Sciatic nerve (tissue), 2 donors: ENCODE results near the gene RGS6. TPM values are rescaled to one million over a fixed set of nuclear protein-coding genes. Genes with fewer than 3 reads are reported as not detected.

Source experiments
- ATAC-seq: fragments of 200-7000 bp; cut with Tn5 transposase; one replicate; pipeline ENCODE4 v1.9.1; 2020; ENCODE audit warnings: mild to moderate bottlenecking, moderate library complexity
- DNase-seq: peaks from one replicate; pipeline ENCODE4 v3.0.0-alpha.2; 2020; ENCODE audit warnings: low spot score
- intact Hi-C: fragments of 100-400 bp; cut with DNase I; formaldehyde crosslinking; loops from one replicate; pipeline ENCODE4 v1.14.2; 2022
- total RNA-seq: library from RNA; stranded (reverse); fragmentation: NEBNext Ultra II Directional; extraction: Animal tissue kit (Norgen Biotek cat#: 25700); gene quantifications from one replicate; pipeline ENCODE4 v1.2.1, GENCODE V29; 2021
- donor health status: DM: no; HTN: no; CAD: no.
- donor health status: DM: no; HTN: no; CAD: no.

RGS6 gene
- total RNA-seq, 1 donor from 2014 or later, result 20.6 TPM

DNA sequence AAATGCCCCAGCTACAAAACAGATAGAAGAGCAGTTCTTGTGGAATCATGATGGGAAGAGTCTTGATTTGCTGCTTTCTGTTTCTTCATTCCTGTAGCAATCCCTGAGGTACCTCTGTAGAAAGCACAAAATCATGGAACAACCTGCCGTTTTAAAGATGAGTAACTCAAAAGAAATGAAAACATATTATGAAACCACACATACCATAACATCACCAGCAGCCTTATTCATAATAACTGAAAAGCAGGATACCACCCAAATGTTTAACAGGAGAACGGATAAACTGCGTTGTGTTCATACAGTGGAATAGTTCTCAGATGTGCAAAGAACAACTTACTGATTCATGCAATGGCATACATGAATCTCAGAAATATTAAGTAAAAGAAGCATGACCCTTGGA lies 188.1 kb downstream of the RGS6 start:
- intact Hi-C loops, result no loop called here
- ATAC-seq (no peak), DNase-seq (no peak)

DNA sequence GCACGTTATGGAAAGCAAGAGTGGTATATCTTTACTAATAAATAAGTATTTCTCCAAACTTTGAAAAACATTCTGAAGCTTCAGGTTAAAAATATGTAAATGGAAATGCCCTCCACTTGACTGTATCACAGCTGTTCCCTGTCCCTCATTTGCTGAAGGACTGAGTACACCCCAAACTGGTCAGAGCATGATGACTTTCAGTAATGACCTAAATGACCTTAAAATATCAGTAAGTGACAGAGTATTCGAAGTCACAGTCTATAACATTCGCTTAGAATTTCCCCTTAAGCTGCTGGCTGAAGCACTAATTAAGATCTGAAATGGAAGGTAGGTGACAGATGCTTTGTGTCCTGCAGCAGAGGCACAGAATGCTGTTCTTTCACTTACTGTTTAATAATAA lies 191.5 kb downstream of the RGS6 start:
- no peak for ATAC-seq
- intact Hi-C loops, result no loop called here
- DNase-seq, result no peak

DNA sequence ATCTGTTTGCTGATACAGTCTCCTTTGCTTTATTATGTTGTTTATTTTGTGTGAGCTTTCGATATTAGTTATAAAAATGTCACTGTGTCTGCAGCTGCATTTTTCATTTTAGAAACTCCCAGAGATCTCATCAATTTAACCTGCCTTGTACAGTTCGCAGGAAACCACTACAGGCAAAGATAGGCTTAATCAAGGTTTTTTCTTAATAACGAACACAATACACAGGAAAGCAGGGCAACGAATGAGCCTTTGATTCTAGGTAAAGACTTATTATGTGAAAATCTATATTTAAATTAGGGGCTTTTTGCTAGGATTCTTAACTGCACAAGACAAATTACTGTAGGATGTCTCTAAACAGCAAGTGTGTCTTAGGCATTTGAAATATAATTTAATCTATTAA lies 191.9 kb downstream of the RGS6 start:
- intact Hi-C loops, result no loop called here
- DNase-seq (no peak), ATAC-seq (no peak)

DNA sequence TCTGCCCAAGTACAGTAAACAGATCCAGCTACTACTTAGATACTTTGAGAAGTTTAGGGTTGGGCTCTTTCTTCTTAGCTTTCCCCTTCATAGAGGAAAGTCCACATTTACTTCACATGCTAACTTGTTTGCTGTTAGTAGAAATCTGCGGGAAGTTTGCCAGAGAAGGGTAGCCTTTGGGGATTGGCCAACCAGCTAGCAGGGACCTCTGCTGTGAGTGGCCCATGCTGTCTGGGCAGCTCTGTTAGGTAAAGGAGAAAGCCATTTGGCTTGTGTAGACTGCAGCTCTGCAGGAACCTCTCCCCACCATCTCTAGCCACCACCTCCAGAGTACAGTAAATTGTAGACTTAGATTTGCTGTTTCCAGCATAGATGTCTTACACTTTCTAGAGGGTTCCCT lies 193.9 kb downstream of the RGS6 start:
- intact Hi-C loops, result no loop called here
- ATAC-seq, result no peak

DNA sequence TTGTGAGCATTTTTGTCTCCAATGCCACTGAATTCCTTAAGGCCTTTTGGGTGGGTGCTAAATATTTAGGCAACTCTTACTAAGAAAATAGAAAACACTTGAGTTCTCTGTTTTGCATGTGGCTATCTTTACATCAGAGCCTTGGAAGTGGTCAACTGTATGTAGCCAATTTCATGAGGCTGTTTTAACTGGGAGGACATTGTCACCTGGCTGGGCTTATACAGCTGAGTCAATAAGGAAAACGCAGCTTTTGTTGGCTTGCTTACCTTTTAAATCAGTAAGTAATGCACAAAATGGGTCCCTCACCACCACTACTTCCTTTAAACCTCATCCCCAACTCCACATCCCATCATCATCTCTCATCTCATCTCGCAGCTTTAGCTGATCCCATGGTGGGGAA lies 194.3 kb downstream of the RGS6 start:
- ATAC-seq, result no peak
- intact Hi-C loops, result no loop called here
- DNase-seq, result no peak

More for the DNA sequence above, 193.9 kb downstream of the RGS6 start:
- no peak for DNase-seq

DNA sequence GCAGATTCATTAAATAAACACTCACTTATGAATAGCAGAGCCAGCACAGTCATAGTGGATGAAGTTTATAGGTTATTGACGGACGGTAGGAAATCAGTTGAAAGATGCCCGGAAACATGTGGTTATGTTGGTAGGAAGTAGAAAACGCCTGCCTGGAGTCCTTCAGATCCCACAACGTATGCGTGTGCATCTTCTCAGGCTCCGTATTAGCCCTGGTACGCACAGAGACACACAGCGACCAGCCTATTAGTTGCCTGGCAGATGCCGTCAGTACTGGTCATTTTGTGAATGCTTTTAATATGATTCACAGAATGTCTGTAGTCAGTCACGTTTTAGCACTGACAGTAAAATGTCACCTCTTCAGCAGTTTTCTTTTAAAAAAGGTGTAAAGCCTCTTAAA lies 196.4 kb downstream of the RGS6 start:
- no peak for ATAC-seq
- intact Hi-C loops, result no loop called here
- DNase-seq, result no peak

DNA sequence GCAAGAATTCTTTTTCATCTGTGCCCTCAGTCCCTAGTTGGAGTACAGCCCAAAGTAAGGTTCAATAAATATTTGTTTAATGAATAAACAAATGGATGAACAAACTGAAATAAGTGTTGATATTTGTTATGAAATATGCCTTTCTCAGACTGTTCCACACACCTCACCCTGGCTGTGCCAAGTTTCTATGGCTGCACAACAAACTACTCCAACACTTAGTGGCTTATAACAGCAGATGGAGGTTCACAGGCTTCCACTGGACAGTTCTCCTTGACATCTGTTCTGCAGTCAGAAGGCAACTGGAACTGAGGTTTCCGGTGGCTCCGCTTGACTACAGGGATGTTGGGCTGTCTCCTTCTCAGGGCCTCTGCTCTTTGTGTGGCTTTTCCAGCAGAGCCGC lies 197.1 kb downstream of the RGS6 start:
- DNase-seq (no peak), ATAC-seq (peak; percentile 32)
- intact Hi-C loops, result no loop called here

GRCh38 chr14:72141084-72141483 lies 208.9 kb downstream of the RGS6 start:
- DNase-seq (no peak), ATAC-seq (no peak)
- intact Hi-C loops, result no loop called here

GRCh38 chr14:72142328-72142727 lies 210.1 kb downstream of the RGS6 start:
- intact Hi-C loops, result no loop called here
- ATAC-seq (peak; percentile 91), DNase-seq (no peak)

DNA sequence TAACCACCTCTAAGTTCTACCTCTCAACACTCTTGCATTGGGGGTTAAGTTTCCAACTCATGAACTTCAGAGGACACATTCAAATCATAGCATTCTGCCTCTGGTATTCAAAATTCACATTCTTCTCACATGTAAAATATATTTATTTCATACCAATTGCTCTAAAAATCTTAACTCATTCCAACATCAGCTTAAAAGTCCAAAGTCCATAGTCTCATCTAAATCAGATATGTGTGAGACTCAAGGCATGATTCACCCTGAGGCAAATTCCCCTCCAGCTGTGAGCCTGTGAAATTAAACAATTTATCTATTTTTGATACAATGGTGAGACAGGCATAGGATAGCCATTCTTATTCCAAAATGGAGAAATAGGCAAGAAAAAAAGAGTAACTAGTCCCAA lies 214.0 kb downstream of the RGS6 start:
- DNase-seq (no peak), ATAC-seq (no peak)
- intact Hi-C loops, result no loop called here

- peak; percentile 91 for ATAC-seq
- intact Hi-C loops, result no loop called here
- no peak for DNase-seq
Measured at GRCh38 chr14:72154645-72155378, 222.6 kb downstream of the RGS6 start.

GRCh38 chr14:72155379-72155993 lies 223.3 kb downstream of the RGS6 start:
- ATAC-seq (peak; percentile 68), DNase-seq (no peak)
- intact Hi-C loops, result no loop called here

GRCh38 chr14:72164420-72165228 lies 232.4 kb downstream of the RGS6 start:
- DNase-seq, result no peak
- no peak for ATAC-seq
- intact Hi-C loops, result no loop called here

GRCh38 chr14:72165229-72165698 lies 233.0 kb downstream of the RGS6 start:
- intact Hi-C loops, result no loop called here
- no peak for DNase-seq
- ATAC-seq, result no peak

GRCh38 chr14:72169521-72169920 lies 237.3 kb downstream of the RGS6 start:
- intact Hi-C loops, result no loop called here
- no peak for DNase-seq
- no peak for ATAC-seq

DNA sequence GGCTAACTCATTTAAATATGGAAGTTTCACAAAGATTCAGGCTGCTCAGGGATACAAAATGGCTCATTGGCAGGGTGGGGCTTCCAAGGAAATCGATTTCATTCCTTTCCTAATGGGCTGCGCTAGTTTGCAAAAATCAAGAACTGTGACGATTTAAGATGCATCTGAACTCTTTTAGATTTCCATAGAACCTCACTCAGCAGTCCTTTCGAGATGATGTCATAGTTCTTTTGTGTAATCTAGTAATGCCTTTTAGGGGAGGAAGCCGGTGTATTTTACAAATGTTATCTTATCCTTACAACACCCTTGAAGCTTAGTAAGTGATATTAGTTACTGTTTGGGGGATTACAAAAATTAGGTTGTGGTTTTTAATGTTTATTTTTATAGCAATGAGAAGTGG lies 239.8 kb downstream of the RGS6 start:
- intact Hi-C loops, result no loop called here
- ATAC-seq, result no peak
- no peak for DNase-seq

- DNase-seq (no peak), ATAC-seq (no peak)
- intact Hi-C loops, result no loop called here
Measured at GRCh38 chr14:72172597-72172996, 240.4 kb downstream of the RGS6 start.

DNA sequence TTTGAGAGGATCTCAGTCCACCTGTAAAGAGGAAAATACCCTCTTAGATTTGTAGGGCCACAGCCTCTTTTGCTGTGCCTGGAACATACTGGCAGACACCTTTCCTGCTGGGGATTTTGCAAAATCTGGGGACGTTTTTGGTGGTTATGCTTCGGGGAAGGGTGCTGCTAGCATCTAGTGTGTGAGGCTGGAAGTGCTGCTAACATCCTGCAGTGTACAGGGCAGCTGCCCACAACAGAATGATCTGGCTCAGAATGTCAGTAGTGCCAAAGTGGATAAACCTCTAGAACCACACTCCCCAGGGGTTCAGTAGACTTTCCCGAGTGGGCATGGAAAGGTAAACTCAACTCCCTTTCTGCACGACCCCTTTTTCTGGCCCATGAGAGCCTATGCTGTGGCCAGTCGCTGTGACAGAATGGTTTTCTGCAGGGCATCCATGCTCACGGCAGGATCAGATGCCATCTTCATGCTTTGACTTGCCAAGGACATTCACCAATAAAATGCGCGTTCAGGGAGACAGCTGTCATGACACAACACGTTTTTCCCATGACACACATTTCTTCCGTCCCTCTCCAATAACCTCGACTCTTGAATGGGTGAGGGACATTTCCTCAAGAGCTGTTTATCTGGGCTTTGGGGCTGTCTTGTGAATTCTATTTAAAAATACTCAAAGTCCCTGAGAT lies 240.9 kb downstream of the RGS6 start:
- intact Hi-C loops, result no loop called here
- ATAC-seq (no peak), DNase-seq (no peak)

DNA sequence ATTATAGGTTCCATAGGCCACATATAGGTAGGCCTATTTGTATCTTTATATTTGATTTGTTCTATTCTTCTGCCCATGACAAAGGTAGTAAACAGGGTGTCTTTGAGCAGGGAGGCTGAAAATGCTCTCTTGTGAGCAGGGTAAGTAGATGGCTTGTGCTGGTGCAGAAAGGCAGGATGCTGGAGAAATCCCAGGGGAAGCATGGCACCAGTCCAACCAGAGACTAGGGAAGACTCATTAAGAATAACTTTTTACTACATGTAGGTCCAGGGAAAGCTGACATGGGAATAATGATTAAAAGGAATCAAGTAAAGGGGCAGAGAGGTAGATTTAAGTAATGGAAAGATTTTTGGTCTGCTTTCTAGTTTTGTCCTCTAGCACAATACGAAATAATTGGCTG lies 245.0 kb downstream of the RGS6 start:
- intact Hi-C loops, result no loop called here
- DNase-seq (no peak), ATAC-seq (no peak)

- DNase-seq, result no peak
- no peak for ATAC-seq
- intact Hi-C loops, result no loop called here
Measured at GRCh38 chr14:72178517-72178916, 246.3 kb downstream of the RGS6 start.
